Thyroid gland (tissue), 4 donors: ENCODE measurements around the gene LST1. TPM values are rescaled to one million over a fixed set of nuclear protein-coding genes. Genes with fewer than 3 reads are reported as not detected.
A peak's percentile ranks its signal among the peaks of the same experiment; 100 is the strongest.

Experiments
- DNase-seq, 2 donors: peaks; one replicate each; pipeline ENCODE4 v3.0.0-alpha.2; 2019
- H3K27ac ChIP-seq, 3 donors: fragments of 200-600 bp; sonication (generic); 1 replicate in 2 of 3; 2 replicates in 1 of 3; pipeline ENCODE4 v1.5.1; 2016 to 2019; ENCODE audit warnings: mild to moderate bottlenecking in 1 of 3, moderate library complexity in 1 of 3
- H3K27me3 ChIP-seq: fragments of 200-600 bp; sonication (generic); one replicate; pipeline ENCODE4 v1.5.1; 2019
- H3K36me3 ChIP-seq, 2 donors: fragments of 200-600 bp; sonication (generic); one replicate each; pipeline ENCODE4 v1.5.1; 2016 to 2019
- H3K4me1 ChIP-seq, 2 donors: fragments of 200-600 bp; sonication (generic); one replicate each; pipeline ENCODE4 v1.5.1; 2017 to 2019
- H3K4me3 ChIP-seq, 3 donors: fragments of 200-600 bp; sonication (generic); replicated peaks in 1 of 3; 1 replicate in 2 of 3; 2 replicates in 1 of 3; pipeline ENCODE4 v1.5.1; 2016; ENCODE audit warnings: mild to moderate bottlenecking in 1 of 3
- H3K9me3 ChIP-seq: fragments of 200-600 bp; sonication (generic); one replicate; pipeline ENCODE4 v1.5.1; 2017
- CTCF ChIP-seq, 6 experiments: fragments of 200-600 bp in 3 of 6; fragments of 450-650 bp in 3 of 6; sonication (generic) in 3 of 6; IDR thresholded peaks; one replicate each; pipeline ENCODE4 v1.5.1; 2016 to 2019; ENCODE audit warnings: antibody characterized with exemption in 6 of 6, mild to moderate bottlenecking in 2 of 6, inconsistent platforms in 1 of 6, moderate library complexity in 1 of 6
- POLR2A ChIP-seq, 2 donors: fragments of 450-650 bp; IDR thresholded peaks; one replicate each; pipeline ENCODE4 v1.6.1; 2017; ENCODE audit warnings: antibody characterized with exemption in 2 of 2, mild to moderate bottlenecking in 2 of 2, moderate library complexity in 1 of 2
- WGBS, 2 donors: methylation state at CpG; one replicate each; pipeline ENCODE4 v1.1.5; 2017; 5-methylcytosine and 5-hydroxymethylcytosine counted together
- intact Hi-C: fragments of 100-400 bp; cut with DNase I; formaldehyde crosslinking; loops from one replicate; pipeline ENCODE4 v1.15.1; 2023
- total RNA-seq, 4 donors: library from RNA; depleted of rRNA; stranded (reverse); fragments of >200 nt; gene quantifications; one replicate each; pipeline ENCODE4 v1.2.3, GENCODE V29; 2016

Gene LST1
- total RNA-seq, 4 donors from 2014 or later = 2.5 to 23.4 (median 3.2) TPM; not detected in 1

GRCh38 chr6:31558631-31559500 is 27.2 kb upstream of the LST1 start:
- H3K27ac ChIP-seq = peak overlapping the region in 1 of 3 donors; percentile 47
- peaks cover 0 to 28% of the 10 kb centered on the region in 2 donors for H3K4me1 ChIP-seq
- H3K4me3 ChIP-seq = no peak overlapping the region
- peaks cover 16 to 39% of the 10 kb centered on the region in 2 donors for H3K36me3 ChIP-seq
- intact Hi-C loops = no loop called here
- WGBS, 2 donors = 87 to 89% methylated on average over 14 of the region's 14 CpGs
- DNase-seq = no peak
- H3K27me3 ChIP-seq = no peaks in the 10 kb centered on the region
- no peaks in the 10 kb centered on the region for H3K9me3 ChIP-seq
- TF ChIP-seq POLR2A (IDR thresholded peaks at IDR 0.05) = no peak
- no peak for TF ChIP-seq CTCF (IDR thresholded peaks at IDR 0.05)

GRCh38 chr6:31559606-31559957 is 26.5 kb upstream of the LST1 start:
- Histone ChIP-seq H3K4me1 (peaks cover 0 to 28% of the 10 kb centered on the region in 2 donors), H3K9me3 (no peaks in the 10 kb centered on the region), H3K36me3 (peaks cover 16 to 32% of the 10 kb centered on the region in 2 donors), H3K27ac (peak overlapping the region in 2 of 3 donors; percentile 22 to 47), H3K4me3 (no peak overlapping the region), H3K27me3 (no peaks in the 10 kb centered on the region)
- 72 to 77% methylated on average over 4 of the region's 4 CpGs for WGBS, 2 donors
- no peak for TF ChIP-seq CTCF (IDR thresholded peaks at IDR 0.05)
- no peak for TF ChIP-seq POLR2A (IDR thresholded peaks at IDR 0.05)
- no peak for DNase-seq
- intact Hi-C loops = no loop called here

GRCh38 chr6:31559958-31560696 is 25.9 kb upstream of the LST1 start:
- 61 to 73% methylated on average over 7 of the region's 7 CpGs for WGBS, 2 donors
- Histone ChIP-seq H3K4me3 (no peak overlapping the region), H3K9me3 (no peaks in the 10 kb centered on the region), H3K36me3 (peaks cover 16 to 29% of the 10 kb centered on the region in 2 donors), H3K27ac (peak overlapping the region in 2 of 3 donors; percentile 22 to 47), H3K27me3 (no peaks in the 10 kb centered on the region), H3K4me1 (peaks cover 0 to 28% of the 10 kb centered on the region in 2 donors)
- peak; percentile 35 to 38 for DNase-seq
- intact Hi-C loops = no loop called here
- TF ChIP-seq POLR2A (IDR thresholded peaks at IDR 0.05) (no peak), CTCF (IDR thresholded peaks at IDR 0.05) (no peak)

- intact Hi-C loops = no loop called here
- peaks cover 16 to 29% of the 10 kb centered on the region in 2 donors for H3K36me3 ChIP-seq
- H3K4me1 ChIP-seq = peaks cover 0 to 28% of the 10 kb centered on the region in 2 donors
- H3K27me3 ChIP-seq = no peaks in the 10 kb centered on the region
- H3K27ac ChIP-seq = peak overlapping the region in 1 of 3 donors; percentile 2
- H3K9me3 ChIP-seq = no peaks in the 10 kb centered on the region
- no peak overlapping the region for H3K4me3 ChIP-seq
- DNase-seq = no peak
- no peak for TF ChIP-seq POLR2A (IDR thresholded peaks at IDR 0.05)
- TF ChIP-seq CTCF (IDR thresholded peaks at IDR 0.05) = no peak
These were observed 25.4 kb upstream of the LST1 start for GRCh38 chr6:31560697-31561058.
